Dedifferentiated amniotic fluid mesenchymal stem cell (primary cell): ENCODE data around the gene COG4.
A peak's percentile ranks its signal among the peaks of the same experiment; 100 is the strongest.
"Not testable (repeated sequence)": the region's sequence is repeated elsewhere in the genome, so short reads cannot be mapped to it uniquely, and the experiment has no call there.

Experiments
- DNase-seq: peaks from one replicate; pipeline ENCODE4 v3.0.0-alpha.2; 2016; ENCODE audit errors: extremely low spot score

COG4 gene

GRCh38 chr16:70457446-70458166 lies 65.7 kb downstream of the COG4 start:
- DNase-seq = no peak

- DNase-seq = no peak
Observed at GRCh38 chr16:70455910-70456309, 67.4 kb downstream of the COG4 start.

- peak; percentile 36 for DNase-seq
Observed at GRCh38 chr16:70454222-70455034, 68.9 kb downstream of the COG4 start, which contains the start of gene FCSK. FCSK (plus strand) TSS chr16:70454595; CDS start chr16:70463191, 8,596 bp downstream.

- peak; percentile 48 for DNase-seq
Observed at GRCh38 chr16:70453892-70454221, 69.5 kb downstream of the COG4 start.

GRCh38 chr16:70453117-70453891 lies 70.0 kb downstream of the COG4 start:
- no peak for DNase-seq

GRCh38 chr16:70451004-70451340 lies 72.4 kb downstream of the COG4 start:
- not testable (repeated sequence) for DNase-seq

GRCh38 chr16:70450142-70451003 lies 73.0 kb downstream of the COG4 start:
- DNase-seq = not testable (repeated sequence)

- no peak for DNase-seq
Observed at GRCh38 chr16:70448075-70448474, 75.3 kb downstream of the COG4 start.

GRCh38 chr16:70444249-70445063 lies 78.9 kb downstream of the COG4 start:
- DNase-seq = no peak

- no peak for DNase-seq
Observed at GRCh38 chr16:70442344-70442743, 81.0 kb downstream of the COG4 start.

- no peak for DNase-seq
Observed at GRCh38 chr16:70441406-70441990, 81.9 kb downstream of the COG4 start.

- no peak for DNase-seq
Observed at GRCh38 chr16:70440009-70440692, 83.2 kb downstream of the COG4 start.

- peak; percentile 91 for DNase-seq
Observed at GRCh38 chr16:70438969-70439862, 84.1 kb downstream of the COG4 start, which contains the start of gene ST3GAL2. ST3GAL2 (minus strand) TSS chr16:70439100; CDS start chr16:70398530, 40,570 bp downstream.

GRCh38 chr16:70438585-70438968 lies 84.8 kb downstream of the COG4 start:
- no peak for DNase-seq

- no peak for DNase-seq
Observed at GRCh38 chr16:70437582-70438557, 85.5 kb downstream of the COG4 start.

GRCh38 chr16:70437017-70437581 lies 86.3 kb downstream of the COG4 start:
- DNase-seq = peak; percentile 72
